T follicular helper cell (primary cell): Measurements from ENCODE around the gene ELK3.

Experiments used
- DNase-seq: peaks from one replicate; pipeline ENCODE4 v3.0.0-alpha.2; 2020; ENCODE audit warnings: low read depth
- total RNA-seq, 2 experiments: gene quantifications; one replicate each; lab custom pipeline; 2026; lab: John Stamatoyannopoulos, UW

The ELK3 gene
- total RNA-seq: 91.3 to 127 reads per million in 2 experiments

DNA sequence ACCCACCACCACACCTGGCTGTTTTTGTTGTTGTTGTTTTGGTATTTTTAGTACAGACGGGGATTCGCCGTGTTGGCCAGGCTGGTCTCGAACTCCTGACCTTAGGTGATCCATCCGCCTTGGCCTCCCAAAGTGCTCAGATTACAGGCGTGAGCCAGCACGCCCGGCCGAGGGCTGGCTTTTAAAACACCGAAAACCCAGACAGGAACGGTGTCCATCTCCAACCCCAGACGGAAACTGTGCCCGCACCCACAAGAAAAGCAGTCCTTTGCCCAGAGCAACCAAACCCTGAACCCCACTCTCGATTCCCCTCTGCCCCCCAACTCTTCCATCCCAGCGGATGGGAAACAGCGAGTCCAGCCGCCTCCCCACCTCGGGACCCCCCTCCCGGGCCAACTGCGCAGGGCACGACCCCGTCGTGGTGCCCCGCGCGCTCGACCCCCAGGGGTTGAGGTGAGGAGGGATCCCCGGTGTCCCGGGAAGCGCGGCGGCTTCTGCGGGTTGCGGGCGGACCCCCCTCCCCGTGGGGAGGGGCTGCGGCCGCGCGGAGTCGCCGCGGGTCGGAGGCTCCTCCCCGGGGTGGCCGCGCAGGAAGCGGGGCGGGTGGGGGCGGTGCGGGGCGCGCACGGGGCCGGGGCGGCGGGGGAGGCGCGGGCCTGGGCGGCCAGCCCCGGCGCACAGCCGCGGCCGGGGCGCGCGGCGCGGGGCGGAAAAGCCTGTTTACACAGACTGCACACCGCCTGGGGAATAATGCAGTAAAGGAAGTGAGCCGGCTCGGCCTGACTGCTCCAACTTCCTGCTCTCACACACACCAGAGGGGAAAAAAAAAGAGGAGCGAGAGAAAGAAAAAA lies at the start of gene ELK3:
Gene ELK3, plus strand, starts transcription at position 651 of the 851 bp plus-strand sequence.
- DNase-seq: peak; percentile 47

- no peak for DNase-seq
Measured at GRCh38 chr12:96146747-96147146, 47.4 kb upstream of the ELK3 start.

DNA sequence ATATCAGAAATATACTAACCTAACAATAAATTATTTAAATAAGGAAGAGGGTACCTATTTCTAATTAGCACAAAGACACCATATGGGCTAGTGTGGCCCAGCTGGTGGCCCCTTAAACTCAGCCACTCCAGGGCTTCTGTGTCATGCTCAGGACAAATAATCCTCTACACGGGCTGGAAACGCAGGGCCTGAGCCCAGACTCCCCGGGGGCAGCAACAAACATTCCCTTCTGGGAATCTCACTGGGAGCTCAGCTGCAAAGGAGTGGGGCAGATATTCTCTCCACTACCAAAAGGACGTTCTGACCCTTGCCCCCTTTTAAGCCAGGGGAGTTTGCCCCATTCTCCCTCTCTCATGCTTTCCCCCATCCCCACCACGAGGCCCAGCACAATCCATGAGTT lies 43.7 kb upstream of the ELK3 start:
- no peak for DNase-seq

- no peak for DNase-seq
Measured at GRCh38 chr12:96152164-96152563, 42.0 kb upstream of the ELK3 start.

GRCh38 chr12:96153131-96153725 lies 40.9 kb upstream of the ELK3 start:
- DNase-seq: no peak

DNA sequence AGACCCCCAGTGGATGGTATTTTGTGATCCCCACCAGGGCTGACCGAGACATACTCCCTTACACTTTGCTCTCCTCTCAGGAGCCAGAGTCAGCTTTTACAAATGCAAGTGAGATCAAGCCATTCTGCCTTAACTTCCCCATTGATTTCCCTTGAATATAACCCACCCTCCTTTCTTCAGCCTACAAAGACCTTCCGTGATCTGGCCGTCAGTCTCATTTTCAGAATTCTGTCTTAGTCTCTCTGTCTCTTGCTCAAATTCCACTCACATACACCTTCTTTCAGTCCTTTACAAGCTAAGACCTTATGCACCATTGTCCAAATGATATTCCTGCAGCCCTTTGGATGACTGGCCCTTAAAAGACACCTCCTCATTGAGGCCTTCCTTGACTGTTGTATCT lies 39.0 kb upstream of the ELK3 start:
- DNase-seq: no peak

- no peak for DNase-seq
Measured at GRCh38 chr12:96155781-96156180, 38.4 kb upstream of the ELK3 start.

DNA sequence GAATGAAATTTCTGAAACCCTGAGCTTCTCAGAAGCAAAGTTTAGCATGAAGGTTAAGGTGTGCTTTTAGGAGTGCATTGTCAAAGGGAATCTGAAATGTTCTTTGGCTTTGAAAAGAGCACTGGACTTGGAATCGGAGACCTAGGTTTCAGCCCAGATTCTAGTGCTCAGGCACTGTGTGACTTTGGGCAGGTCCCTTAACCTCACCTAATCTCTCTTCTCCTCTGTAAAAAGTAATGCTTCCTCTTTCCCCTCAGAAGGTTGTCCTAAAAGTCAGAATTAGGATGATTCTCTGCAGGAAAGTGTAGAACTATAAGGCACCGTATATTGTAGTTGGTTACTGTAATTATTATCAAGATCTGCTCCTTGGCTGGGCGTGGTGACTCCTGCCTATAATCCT lies 38.0 kb upstream of the ELK3 start:
- no peak for DNase-seq

GRCh38 chr12:96157427-96157826 lies 36.7 kb upstream of the ELK3 start:
- no peak for DNase-seq

DNA sequence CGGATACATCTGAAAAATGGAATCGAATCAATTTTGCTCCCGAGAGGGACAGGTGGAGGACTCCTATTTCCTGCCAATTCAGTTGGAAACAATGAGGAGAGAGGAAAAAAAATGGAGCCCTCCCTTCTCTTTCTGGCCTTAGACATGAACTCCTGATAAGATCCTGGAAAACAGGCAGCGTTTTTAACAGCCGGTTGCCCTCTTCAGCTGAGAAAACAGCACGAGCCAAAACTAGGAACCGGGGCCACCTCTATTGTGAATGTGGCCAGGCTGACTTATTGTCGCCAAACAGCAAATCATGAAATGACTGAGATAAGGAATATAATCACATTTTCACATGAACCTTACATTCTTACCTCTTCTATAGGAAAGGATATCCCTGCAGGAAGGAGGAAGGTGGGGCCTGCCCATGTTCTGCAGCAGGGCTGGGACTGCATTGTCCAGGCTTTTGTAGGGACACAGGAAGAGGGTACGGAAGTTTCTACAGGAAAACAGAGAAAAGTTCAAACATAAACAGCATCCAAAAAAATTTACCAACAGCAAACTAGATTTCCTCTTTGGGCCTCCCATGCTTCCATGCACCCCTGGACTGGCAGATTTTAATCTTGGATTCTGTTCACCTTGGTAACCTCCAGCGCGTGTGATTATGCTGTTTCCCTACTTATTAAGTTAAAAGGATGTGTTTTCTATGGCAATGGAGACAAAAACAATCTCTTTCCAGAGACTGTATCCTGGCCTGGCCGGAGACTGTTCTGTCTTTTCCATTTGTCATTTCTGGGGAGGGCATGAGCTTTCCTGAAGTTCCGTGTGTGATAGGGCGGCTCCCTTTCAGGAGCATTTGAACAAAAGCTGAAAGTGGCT lies 29.0 kb upstream of the ELK3 start:
- DNase-seq: no peak

- no peak for DNase-seq
Measured at GRCh38 chr12:96166765-96167164, 27.4 kb upstream of the ELK3 start.

- no peak for DNase-seq
Measured at GRCh38 chr12:96167492-96167891, 26.7 kb upstream of the ELK3 start.

- no peak for DNase-seq
Measured at GRCh38 chr12:96170328-96170727, 23.8 kb upstream of the ELK3 start.

DNA sequence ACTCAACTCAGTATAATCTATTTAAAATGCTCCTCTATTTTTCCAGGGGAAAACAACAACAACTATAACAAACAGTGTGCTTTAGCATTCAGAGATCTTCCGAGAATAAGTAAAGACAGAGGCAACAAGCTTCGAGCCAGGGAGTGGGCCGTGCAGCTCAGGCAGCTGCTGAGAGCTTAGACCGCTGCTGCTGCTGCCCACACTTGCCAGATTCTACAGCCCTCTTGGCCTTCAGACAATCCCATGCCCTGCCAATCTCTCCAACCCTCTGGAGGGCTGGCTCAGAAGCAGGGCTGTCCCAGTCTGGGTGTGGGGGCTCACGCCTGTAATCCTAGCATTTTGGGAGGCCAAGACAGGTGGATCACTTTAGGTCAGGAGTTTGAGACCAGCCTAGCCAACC lies 23.4 kb upstream of the ELK3 start:
- no peak for DNase-seq

GRCh38 chr12:96171905-96172304 lies 22.3 kb upstream of the ELK3 start:
- DNase-seq: no peak

DNA sequence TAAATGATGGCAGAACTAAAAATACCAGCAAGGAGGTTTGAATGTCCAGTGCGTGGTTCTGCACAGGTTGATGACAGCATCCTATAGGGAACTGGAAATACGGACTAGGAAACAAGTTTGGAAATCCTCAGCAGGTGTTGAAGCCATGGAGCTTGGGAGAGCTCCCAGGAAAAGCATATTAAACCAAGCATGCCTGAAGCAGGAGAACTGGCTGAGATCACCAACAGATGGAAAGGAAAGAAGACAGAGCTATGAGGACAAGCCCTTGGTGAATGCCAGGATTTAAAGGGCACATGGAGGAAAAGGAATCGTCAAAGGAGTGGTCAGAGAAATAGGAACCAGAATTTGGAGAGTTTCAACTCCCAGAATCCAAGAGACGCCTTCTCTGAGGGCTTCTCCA lies 21.2 kb upstream of the ELK3 start:
- no peak for DNase-seq

GRCh38 chr12:96176575-96176974 lies 17.6 kb upstream of the ELK3 start:
- no peak for DNase-seq

- no peak for DNase-seq
Measured at GRCh38 chr12:96177013-96177412, 17.2 kb upstream of the ELK3 start.

GRCh38 chr12:96183734-96184370 lies 10.3 kb upstream of the ELK3 start:
- DNase-seq: no peak

GRCh38 chr12:96185914-96186313 lies 8.3 kb upstream of the ELK3 start:
- no peak for DNase-seq

GRCh38 chr12:96186607-96187301 lies 7.4 kb upstream of the ELK3 start:
- no peak for DNase-seq
